Left ventricle myocardium inferior (tissue), 1 donor: Measurements from ENCODE around the gene RASGRP3. TPM values are rescaled to one million over a fixed set of nuclear protein-coding genes. Genes with fewer than 3 reads are reported as not detected.

Experiments
- DNase-seq: peaks from one replicate; pipeline ENCODE4 v3.0.0-alpha.2; 2020
- H3K27ac ChIP-seq: fragments of 200-600 bp; replicated peaks from 2 replicates; pipeline ENCODE4 v1.8.0; 2021
- H3K27me3 ChIP-seq: fragments of 200-600 bp; 2 replicates; pipeline ENCODE4 v1.8.0; 2021; ENCODE audit warnings: low read depth
- H3K36me3 ChIP-seq: fragments of 200-600 bp; 2 replicates; pipeline ENCODE4 v1.8.0; 2021
- H3K4me1 ChIP-seq: fragments of 200-600 bp; 2 replicates; pipeline ENCODE4 v1.8.0; 2021
- H3K4me3 ChIP-seq: fragments of 200-600 bp; 2 replicates; pipeline ENCODE4 v1.8.0; 2021; ENCODE audit warnings: mild to moderate bottlenecking, moderate library complexity
- H3K9me3 ChIP-seq: fragments of 200-600 bp; replicated peaks from 2 replicates; pipeline ENCODE4 v1.8.0; 2021
- intact Hi-C: fragments of 100-400 bp; cut with micrococcal nuclease; formaldehyde crosslinking; loops from one replicate; pipeline ENCODE4 v1.11.0; 2022
- total RNA-seq: library from RNA; stranded (reverse); fragmentation: NEBNext Ultra II Directional; extraction: Animal tissue kit (Norgen Biotek cat#: 25700); gene quantifications from one replicate; pipeline ENCODE4 v1.2.1, GENCODE V29; 2021
- TF ChIP-seq, protein P1 (sequence below): fragments of 200-600 bp; IDR thresholded peaks from 2 replicates; pipeline ENCODE4 v1.8.0; 2021; ENCODE audit warnings: antibody characterized with exemption, mild to moderate bottlenecking, borderline replicate concordance
- donor health status: DM: no; HTN: yes; CAD: no; lungs with severe emphysema.

Gene RASGRP3
- total RNA-seq, 1 donor from 2014 or later = 69.2 TPM

DNA sequence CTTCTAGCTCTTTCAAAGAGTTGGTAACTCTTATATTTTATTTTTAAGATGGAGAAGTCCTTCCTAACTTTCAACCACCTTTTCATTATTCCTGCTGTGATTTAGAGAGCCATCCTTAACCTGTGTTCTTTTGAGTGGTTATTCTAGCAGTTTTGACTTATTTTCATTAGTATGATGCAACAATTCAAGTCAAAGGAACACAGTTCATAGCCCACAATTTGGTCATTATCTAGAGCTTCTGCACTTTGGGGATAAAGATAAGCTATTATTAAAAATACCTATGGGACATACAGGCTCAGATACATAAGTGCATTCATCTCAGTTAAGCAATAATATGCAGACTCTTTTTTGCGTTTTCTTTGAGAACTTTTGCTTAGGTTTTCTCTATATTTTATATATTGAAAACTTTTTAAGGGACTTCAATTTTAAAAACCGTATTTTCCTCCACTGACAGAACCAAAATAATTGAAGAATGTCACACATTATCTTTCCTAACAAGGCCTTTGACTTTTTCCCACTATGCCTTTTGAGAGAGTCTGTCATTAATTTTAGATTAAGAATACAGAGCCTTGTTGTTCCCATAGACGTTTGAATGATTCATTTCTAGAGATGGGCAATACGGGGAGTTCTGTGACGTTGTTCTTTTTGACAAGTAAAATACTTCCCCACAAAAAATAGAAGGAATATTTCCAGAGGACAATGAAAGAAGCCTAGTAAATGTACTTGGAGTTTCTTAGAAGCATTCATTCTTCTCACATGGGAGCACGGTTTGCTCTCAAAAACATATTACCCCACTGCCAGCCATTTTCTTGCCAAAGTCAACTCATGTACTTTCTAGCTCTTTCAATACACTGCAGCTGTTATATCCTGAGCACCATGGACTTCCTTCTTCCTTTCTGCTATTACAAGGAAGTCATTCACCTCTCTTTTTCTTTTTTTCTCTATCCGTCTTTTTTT is 42.9 kb upstream of the RASGRP3 start:
- H3K27me3 ChIP-seq = no peaks in the 10 kb centered on the region
- H3K27ac ChIP-seq = peak overlapping the region; percentile 77
- TF ChIP-seq, protein P1, sequence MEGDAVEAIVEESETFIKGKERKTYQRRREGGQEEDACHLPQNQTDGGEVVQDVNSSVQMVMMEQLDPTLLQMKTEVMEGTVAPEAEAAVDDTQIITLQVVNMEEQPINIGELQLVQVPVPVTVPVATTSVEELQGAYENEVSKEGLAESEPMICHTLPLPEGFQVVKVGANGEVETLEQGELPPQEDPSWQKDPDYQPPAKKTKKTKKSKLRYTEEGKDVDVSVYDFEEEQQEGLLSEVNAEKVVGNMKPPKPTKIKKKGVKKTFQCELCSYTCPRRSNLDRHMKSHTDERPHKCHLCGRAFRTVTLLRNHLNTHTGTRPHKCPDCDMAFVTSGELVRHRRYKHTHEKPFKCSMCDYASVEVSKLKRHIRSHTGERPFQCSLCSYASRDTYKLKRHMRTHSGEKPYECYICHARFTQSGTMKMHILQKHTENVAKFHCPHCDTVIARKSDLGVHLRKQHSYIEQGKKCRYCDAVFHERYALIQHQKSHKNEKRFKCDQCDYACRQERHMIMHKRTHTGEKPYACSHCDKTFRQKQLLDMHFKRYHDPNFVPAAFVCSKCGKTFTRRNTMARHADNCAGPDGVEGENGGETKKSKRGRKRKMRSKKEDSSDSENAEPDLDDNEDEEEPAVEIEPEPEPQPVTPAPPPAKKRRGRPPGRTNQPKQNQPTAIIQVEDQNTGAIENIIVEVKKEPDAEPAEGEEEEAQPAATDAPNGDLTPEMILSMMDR = no peak
- peaks cover 38% of the 10 kb centered on the region for H3K4me1 ChIP-seq
- H3K36me3 ChIP-seq = no peaks in the 10 kb centered on the region
- DNase-seq = no peak
- intact Hi-C loops = no loop called here
- H3K9me3 ChIP-seq = no peaks in the 10 kb centered on the region
- no peak overlapping the region for H3K4me3 ChIP-seq

DNA sequence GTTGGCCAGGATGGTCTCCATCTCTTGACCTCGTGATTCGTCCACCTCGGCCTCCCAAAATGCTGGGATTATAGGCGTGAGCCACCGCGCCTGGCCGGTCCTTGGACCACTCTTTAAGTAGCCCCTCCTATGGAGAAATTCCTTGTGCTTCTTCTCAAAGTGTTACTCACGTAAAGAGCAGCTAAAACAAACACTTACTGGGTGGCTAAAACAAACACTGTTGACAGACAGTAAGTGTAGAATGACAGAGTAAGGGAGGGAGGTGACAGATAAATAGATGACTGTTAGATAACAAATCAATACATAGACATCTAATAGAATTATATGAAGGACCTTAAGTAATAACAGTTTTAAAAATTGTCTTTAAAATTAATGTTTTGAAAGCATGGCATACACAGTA is 40.9 kb upstream of the RASGRP3 start:
- DNase-seq = no peak
- TF ChIP-seq, protein P1 = no peak
- H3K36me3 ChIP-seq = no peaks in the 10 kb centered on the region
- intact Hi-C loops = no loop called here
- H3K27me3 ChIP-seq = no peaks in the 10 kb centered on the region
- H3K4me1 ChIP-seq = peaks cover 49% of the 10 kb centered on the region
- H3K27ac ChIP-seq = peak overlapping the region; percentile 77
- no peaks in the 10 kb centered on the region for H3K9me3 ChIP-seq
- no peak overlapping the region for H3K4me3 ChIP-seq

DNA sequence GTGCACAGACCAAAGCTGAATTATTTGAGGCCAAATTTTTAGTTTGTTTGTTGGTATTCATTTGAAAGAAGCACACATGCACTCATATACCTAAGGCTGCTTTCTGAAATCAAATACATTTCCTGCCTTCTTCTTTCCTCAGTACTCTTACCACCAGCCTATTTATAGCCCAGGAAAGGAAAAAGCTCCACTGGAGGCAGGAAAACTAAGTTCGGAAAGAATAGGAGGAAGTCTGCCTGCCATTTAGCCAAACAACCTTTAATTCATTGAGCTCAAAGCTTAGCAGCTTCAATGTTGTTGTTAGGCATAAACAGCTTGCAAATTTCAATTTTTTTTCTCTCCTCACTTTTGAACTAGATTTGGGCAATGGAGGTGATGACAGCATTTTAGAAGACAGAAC is 40.4 kb upstream of the RASGRP3 start:
- peaks cover 52% of the 10 kb centered on the region for H3K4me1 ChIP-seq
- H3K27ac ChIP-seq = peak overlapping the region; percentile 77
- no peak for DNase-seq
- H3K9me3 ChIP-seq = no peaks in the 10 kb centered on the region
- peak overlapping the region; percentile 59 for H3K4me3 ChIP-seq
- no peaks in the 10 kb centered on the region for H3K36me3 ChIP-seq
- H3K27me3 ChIP-seq = no peaks in the 10 kb centered on the region
- intact Hi-C loops = no loop called here
- TF ChIP-seq, protein P1 = no peak

DNA sequence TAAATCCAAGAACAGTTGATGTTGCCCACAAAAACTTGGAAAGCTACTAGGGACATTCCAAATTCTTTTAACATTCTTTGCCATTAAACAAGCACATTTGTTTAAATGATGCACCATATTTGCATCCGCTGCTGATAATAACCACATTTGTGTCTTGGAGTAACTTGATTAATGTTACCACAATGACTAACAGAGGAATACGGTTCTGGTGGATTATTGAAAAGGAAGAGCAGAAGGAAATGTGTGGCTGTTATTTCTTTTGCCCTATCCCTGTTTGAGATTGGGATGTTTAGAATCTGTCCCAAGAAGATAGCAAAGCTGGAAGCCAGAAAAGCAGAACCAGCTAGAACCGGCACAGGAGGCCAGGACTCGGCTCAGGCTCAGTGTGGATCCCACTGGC is 39.2 kb upstream of the RASGRP3 start:
- intact Hi-C loops = no loop called here

DNA sequence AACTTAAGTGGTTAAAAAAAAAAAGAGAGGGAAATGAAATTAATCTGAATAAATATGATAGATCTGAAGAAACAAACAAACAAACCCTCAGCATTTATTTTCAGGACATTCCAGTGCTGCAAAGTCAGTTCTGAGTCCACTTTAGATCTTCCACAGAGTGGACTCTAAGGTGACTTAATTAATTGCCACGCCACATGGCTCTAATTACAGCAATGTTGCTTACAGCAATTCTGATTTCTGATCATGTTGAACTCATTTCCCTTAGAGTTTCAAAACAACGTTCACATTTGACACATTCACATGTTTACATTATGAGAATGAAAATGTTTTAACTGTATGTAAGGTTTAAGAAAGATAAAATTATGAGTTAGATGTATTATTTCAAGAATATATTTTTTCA is 38.6 kb upstream of the RASGRP3 start:
- TF ChIP-seq, protein P1 = no peak
- DNase-seq = no peak
- Histone ChIP-seq H3K27me3 (no peaks in the 10 kb centered on the region), H3K4me1 (peaks cover 63% of the 10 kb centered on the region), H3K27ac (peak overlapping the region; percentile 77), H3K9me3 (no peaks in the 10 kb centered on the region), H3K4me3 (peak overlapping the region; percentile 59), H3K36me3 (no peaks in the 10 kb centered on the region)
- intact Hi-C loops = no loop called here

More for the DNA sequence above, 39.2 kb upstream of the RASGRP3 start:
- Histone ChIP-seq H3K4me3 (peak overlapping the region; percentile 59), H3K27ac (peak overlapping the region; percentile 77), H3K4me1 (peaks cover 63% of the 10 kb centered on the region), H3K36me3 (no peaks in the 10 kb centered on the region), H3K9me3 (no peaks in the 10 kb centered on the region), H3K27me3 (no peaks in the 10 kb centered on the region)
- DNase-seq = no peak
- TF ChIP-seq, protein P1 = no peak
